Posterior vena cava (tissue), 2 donors: ENCODE results near the gene SERPINA1. TPM values are rescaled to one million over a fixed set of nuclear protein-coding genes. Genes with fewer than 3 reads are reported as not detected.
"Not testable (repeated sequence)": the region's sequence is repeated elsewhere in the genome, so short reads cannot be mapped to it uniquely, and the experiment has no call there.

Experiments
- DNase-seq: peaks from one replicate; pipeline ENCODE4 v3.0.0-alpha.2; 2020; ENCODE audit warnings: low spot score
- intact Hi-C, 2 donors: fragments of 100-400 bp; cut with DNase I; formaldehyde crosslinking; loops; one replicate each; pipeline versions ENCODE4 v1.14.1 to v1.14.2; 2022 to 2023
- long read RNA-seq, 2 donors: library from polyadenylated mRNA; unstranded; transcript quantifications; one replicate each; pipeline ENCODE4 v2.0.0, GENCODE V29; 2020 to 2021
- total RNA-seq, 2 donors: library from RNA; stranded (reverse); fragmentation: NEBNext Ultra II Directional; extraction: Animal tissue kit (Norgen Biotek cat#: 25700); gene quantifications; one replicate each; pipeline ENCODE4 v1.2.1, GENCODE V29; 2021
- donor health status: DM: yes; HTN: yes; CAD: no.
- donor health status: DM: yes; HTN: yes; CAD: no.

SERPINA1 gene
- 10 to 100 TPM; 10.3 to 34.5 TPM for total RNA-seq
- long read RNA-seq, donor 1, partial matches to known transcripts = 1 of 4 reads
- long read RNA-seq, donor 1, other reads (novel, unspliced or antisense) = 1 of 4 reads
- long read RNA-seq, donor 2, transcript SERPINA1-207 (5 exons, 3,144 nt) = major isoform, 8 of 9 reads
- long read RNA-seq, donor 2, partial matches to known transcripts = 0 of 9 reads
- long read RNA-seq, donor 2, other reads (novel, unspliced or antisense) = 0 of 9 reads

GRCh38 chr14:94388384-94389103 lies at the start of gene SERPINA1:
Gene SERPINA1, minus strand, starts transcription at chr14:94388602. Its CDS starts 5,365 bp downstream, at chr14:94383237.
- intact Hi-C loops = no loop called here
- DNase-seq = no peak

GRCh38 chr14:94428610-94429009 lies 40.2 kb upstream of the SERPINA1 start:
- intact Hi-C loops = loop anchor here in 1 of 2 donors (10.0 kb wide), 1 partner anchor 246 kb away; no protein-coding TSS in a partner anchor
- DNase-seq = no peak

- intact Hi-C loops = loop anchor here in 1 of 2 donors (10.0 kb wide), 1 partner anchor 248 kb away; no protein-coding TSS in a partner anchor
- no peak for DNase-seq
Observed at GRCh38 chr14:94427016-94427613, 38.7 kb upstream of the SERPINA1 start.

GRCh38 chr14:94426526-94426925 lies 38.1 kb upstream of the SERPINA1 start:
- no peak for DNase-seq
- intact Hi-C loops = loop anchor here in 1 of 2 donors (10.0 kb wide), 1 partner anchor 248 kb away; no protein-coding TSS in a partner anchor

- no peak for DNase-seq
Observed at GRCh38 chr14:94424371-94424770, 36.0 kb upstream of the SERPINA1 start.

GRCh38 chr14:94423453-94424056 lies 35.2 kb upstream of the SERPINA1 start:
- intact Hi-C loops = loop anchor here in 1 of 2 donors (10.0 kb wide), 1 partner anchor 251 kb away; no protein-coding TSS in a partner anchor
- DNase-seq = peak; percentile 91

More at GRCh38 chr14:94424371-94424770, 36.0 kb upstream of the SERPINA1 start:
- intact Hi-C loops = loop anchor here in 1 of 2 donors (10.0 kb wide), 1 partner anchor 250 kb away; no protein-coding TSS in a partner anchor

- intact Hi-C loops = loop anchor here in 1 of 2 donors (10.0 kb wide), 1 partner anchor 253 kb away; no protein-coding TSS in a partner anchor
- no peak for DNase-seq
Observed at GRCh38 chr14:94421316-94421715, 32.9 kb upstream of the SERPINA1 start.

- intact Hi-C loops = not testable (repeated sequence)
Observed at GRCh38 chr14:94417497-94418205, 29.2 kb upstream of the SERPINA1 start.

GRCh38 chr14:94412671-94413638 lies 24.6 kb upstream of the SERPINA1 start:
- intact Hi-C loops = loop anchor here in 1 of 2 donors (1.0 kb wide), 1 partner anchor 16 kb away; no protein-coding TSS in a partner anchor

More at GRCh38 chr14:94417497-94418205, 29.2 kb upstream of the SERPINA1 start:
- not testable (repeated sequence) for DNase-seq

GRCh38 chr14:94411638-94412037 lies 23.2 kb upstream of the SERPINA1 start:
- no peak for DNase-seq
- intact Hi-C loops = no loop called here

More at GRCh38 chr14:94412671-94413638, 24.6 kb upstream of the SERPINA1 start:
- DNase-seq = no peak

GRCh38 chr14:94409430-94409829 lies 21.0 kb upstream of the SERPINA1 start:
- intact Hi-C loops = not testable (repeated sequence)

GRCh38 chr14:94408546-94409095 lies 20.2 kb upstream of the SERPINA1 start:
- no peak for DNase-seq
- intact Hi-C loops = no loop called here

More at GRCh38 chr14:94409430-94409829, 21.0 kb upstream of the SERPINA1 start:
- DNase-seq = not testable (repeated sequence)

- no peak for DNase-seq
- intact Hi-C loops = no loop called here
Observed at GRCh38 chr14:94407906-94408305, 19.5 kb upstream of the SERPINA1 start.

- intact Hi-C loops = no loop called here
- DNase-seq = no peak
Observed at GRCh38 chr14:94406910-94407309, 18.5 kb upstream of the SERPINA1 start.

GRCh38 chr14:94405486-94405885 lies 17.1 kb upstream of the SERPINA1 start:
- intact Hi-C loops = no loop called here
- no peak for DNase-seq

GRCh38 chr14:94404561-94404960 lies 16.2 kb upstream of the SERPINA1 start:
- DNase-seq = no peak
- intact Hi-C loops = no loop called here

GRCh38 chr14:94403312-94403932 lies 15.0 kb upstream of the SERPINA1 start:
- DNase-seq = no peak
- intact Hi-C loops = no loop called here
